Neural progenitor cell (in vitro differentiated cells): ENCODE data around the gene ROR2. TPM values are rescaled to one million over a fixed set of nuclear protein-coding genes. Genes with fewer than 3 reads are reported as not detected.

ENCODE experiments used
- DNase-seq: peaks from one replicate; pipeline ENCODE4 v3.0.0-alpha.2; 2016; ENCODE audit warnings: low spot score
- H2AFZ ChIP-seq: fragments of 200-600 bp; sonication (generic); replicated peaks from 2 replicates; pipeline ENCODE4 v1.6.1; 2016; ENCODE audit warnings: antibody characterized with exemption
- H3F3A ChIP-seq: fragments of 200-600 bp; sonication (generic); 2 replicates; pipeline ENCODE4 v1.6.1; 2016; ENCODE audit warnings: antibody characterized with exemption, low read depth
- H3K27ac ChIP-seq: fragments of 200-600 bp; sonication (generic); 2 replicates; pipeline ENCODE4 v1.5.1; 2016; ENCODE audit warnings: mild to moderate bottlenecking
- H3K27me3 ChIP-seq: fragments of 200-600 bp; sonication (generic); 2 replicates; pipeline ENCODE4 v1.6.1; 2016; ENCODE audit warnings: mild to moderate bottlenecking, moderate library complexity
- H3K36me3 ChIP-seq: fragments of 200-600 bp; sonication (generic); 2 replicates; pipeline ENCODE4 v1.5.1; 2016
- H3K4me1 ChIP-seq: fragments of 200-600 bp; sonication (generic); 2 replicates; pipeline ENCODE4 v1.6.1; 2016; ENCODE audit warnings: mixed run types
- H3K4me2 ChIP-seq: fragments of 200-600 bp; sonication (generic); 2 replicates; pipeline ENCODE4 v1.6.1; 2016
- H3K4me3 ChIP-seq: fragments of 200-600 bp; sonication (generic); 2 replicates; pipeline ENCODE4 v1.5.1; 2016
- H3K79me2 ChIP-seq: fragments of 200-600 bp; sonication (generic); 2 replicates; pipeline ENCODE4 v1.6.1; 2016; ENCODE audit warnings: low read depth
- H3K9ac ChIP-seq: fragments of 200-600 bp; sonication (generic); 2 replicates; pipeline ENCODE4 v1.6.1; 2016
- H3K9me3 ChIP-seq: fragments of 200-600 bp; sonication (generic); 2 replicates; pipeline ENCODE4 v1.5.1; 2016; ENCODE audit warnings: low read depth
- H4K20me1 ChIP-seq: fragments of 200-600 bp; sonication (generic); 2 replicates; pipeline ENCODE4 v1.6.1; 2016; ENCODE audit warnings: low read depth
- H3K27ac Mint-ChIP-seq: 3 replicates; pipeline ENCODE4 v1.8.0; 2021; ENCODE audit warnings: mixed read lengths
- H3K27me3 Mint-ChIP-seq: 2 replicates; pipeline ENCODE4 v1.8.0; 2022; ENCODE audit warnings: low read depth, mild to moderate bottlenecking, inconsistent platforms, moderate library complexity, mixed read lengths; ENCODE audit not compliant: insufficient read depth
- H3K36me3 Mint-ChIP-seq: 3 replicates; pipeline ENCODE4 v1.8.0; 2021; ENCODE audit warnings: mixed read lengths
- H3K4me1 Mint-ChIP-seq: 3 replicates; pipeline ENCODE4 v1.8.0; 2021; ENCODE audit warnings: mixed read lengths
- H3K4me3 Mint-ChIP-seq: 3 replicates; pipeline ENCODE4 v1.8.0; 2021; ENCODE audit warnings: mild to moderate bottlenecking, moderate library complexity, mixed read lengths
- H3K9me3 Mint-ChIP-seq: 3 replicates; pipeline ENCODE4 v1.8.0; 2020; ENCODE audit warnings: mixed read lengths
- EZH2 ChIP-seq: fragments of 200-600 bp; sonication (generic); IDR thresholded peaks from 2 replicates; pipeline ENCODE4 v1.6.1; 2017; ENCODE audit warnings: antibody characterized with exemption, mild to moderate bottlenecking, moderate library complexity
- EZH2phosphoT487 ChIP-seq: fragments of 200-600 bp; sonication (generic); IDR thresholded peaks from 2 replicates; pipeline ENCODE4 v1.6.1; 2017; ENCODE audit warnings: antibody characterized with exemption
- total RNA-seq: library from RNA; depleted of rRNA; stranded (reverse); fragments of >200 nt; gene quantifications from 2 replicates; pipeline ENCODE4 v1.2.3, GENCODE V29; 2015; ENCODE audit warnings: low replicate concordance
- TF ChIP-seq, protein P1 (sequence below): fragments of 200-600 bp; sonication (generic); IDR thresholded peaks from 2 replicates; pipeline ENCODE4 v1.5.1; 2017; ENCODE audit warnings: antibody characterized with exemption, mild to moderate bottlenecking

Gene ROR2
- total RNA-seq, 1 donor from 2014 or later, result 20.1 TPM

- H3K4me1 Mint-ChIP-seq, result peaks cover 71% of the 10 kb centered on the region
Measured at GRCh38 chr9:91891915-91892314, 58.1 kb downstream of the ROR2 start.

DNA sequence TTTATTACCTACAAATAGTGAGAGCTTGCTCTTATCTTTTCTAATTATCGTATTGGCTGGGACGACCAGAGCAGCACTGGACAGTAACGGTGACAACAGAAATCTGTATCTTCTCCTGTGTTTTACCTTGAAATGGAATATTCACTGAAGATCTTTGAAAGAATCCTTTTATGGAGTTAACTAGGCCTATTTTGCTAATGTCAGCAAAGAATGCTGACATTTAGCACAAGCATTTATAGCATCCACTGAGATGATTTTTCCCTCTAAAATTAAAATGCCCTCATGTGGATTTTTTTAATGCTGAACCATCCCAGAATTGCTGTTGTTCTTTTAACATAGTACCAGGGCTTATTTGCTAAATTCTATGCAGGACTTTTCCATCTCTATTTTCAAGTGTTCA is 59.4 kb downstream of the ROR2 start:
- peak overlapping the region; percentile 10 for H3K27ac Mint-ChIP-seq
- H3K36me3 Mint-ChIP-seq, result peaks cover 3% of the 10 kb centered on the region
- peaks cover 2% of the 10 kb centered on the region for H3K27me3 Mint-ChIP-seq
- H3K4me3 ChIP-seq, result no peak overlapping the region
- H3K9me3 ChIP-seq, result no peaks in the 10 kb centered on the region
- no peak overlapping the region for H2AFZ ChIP-seq
- no peaks in the 10 kb centered on the region for H3K9me3 Mint-ChIP-seq
- no peak overlapping the region for H3K9ac ChIP-seq
- no peak overlapping the region for H3K4me3 Mint-ChIP-seq
- peaks cover 19% of the 10 kb centered on the region for H3F3A ChIP-seq
- H3K4me2 ChIP-seq, result peak overlapping the region; percentile 31
- no peak for DNase-seq
- peaks cover 52% of the 10 kb centered on the region for H3K4me1 ChIP-seq
- H3K27me3 ChIP-seq, result no peaks in the 10 kb centered on the region
- no peaks in the 10 kb centered on the region for H3K36me3 ChIP-seq
- no peak overlapping the region for H3K27ac ChIP-seq
- peaks cover 69% of the 10 kb centered on the region for H3K4me1 Mint-ChIP-seq
- peaks cover 21% of the 10 kb centered on the region for H4K20me1 ChIP-seq
- H3K79me2 ChIP-seq, result peaks cover 71% of the 10 kb centered on the region
- TF ChIP-seq EZH2, result no peak
- no peak for TF ChIP-seq EZH2phosphoT487
- TF ChIP-seq, protein P1, sequence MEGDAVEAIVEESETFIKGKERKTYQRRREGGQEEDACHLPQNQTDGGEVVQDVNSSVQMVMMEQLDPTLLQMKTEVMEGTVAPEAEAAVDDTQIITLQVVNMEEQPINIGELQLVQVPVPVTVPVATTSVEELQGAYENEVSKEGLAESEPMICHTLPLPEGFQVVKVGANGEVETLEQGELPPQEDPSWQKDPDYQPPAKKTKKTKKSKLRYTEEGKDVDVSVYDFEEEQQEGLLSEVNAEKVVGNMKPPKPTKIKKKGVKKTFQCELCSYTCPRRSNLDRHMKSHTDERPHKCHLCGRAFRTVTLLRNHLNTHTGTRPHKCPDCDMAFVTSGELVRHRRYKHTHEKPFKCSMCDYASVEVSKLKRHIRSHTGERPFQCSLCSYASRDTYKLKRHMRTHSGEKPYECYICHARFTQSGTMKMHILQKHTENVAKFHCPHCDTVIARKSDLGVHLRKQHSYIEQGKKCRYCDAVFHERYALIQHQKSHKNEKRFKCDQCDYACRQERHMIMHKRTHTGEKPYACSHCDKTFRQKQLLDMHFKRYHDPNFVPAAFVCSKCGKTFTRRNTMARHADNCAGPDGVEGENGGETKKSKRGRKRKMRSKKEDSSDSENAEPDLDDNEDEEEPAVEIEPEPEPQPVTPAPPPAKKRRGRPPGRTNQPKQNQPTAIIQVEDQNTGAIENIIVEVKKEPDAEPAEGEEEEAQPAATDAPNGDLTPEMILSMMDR, result no peak

More at GRCh38 chr9:91891915-91892314, 58.1 kb downstream of the ROR2 start:
- Histone ChIP-seq H3K27ac (no peak overlapping the region), H3K79me2 (peaks cover 83% of the 10 kb centered on the region), H4K20me1 (peaks cover 34% of the 10 kb centered on the region), H3K9ac (no peak overlapping the region), H3K4me1 (peaks cover 52% of the 10 kb centered on the region), H3K4me3 (no peak overlapping the region), H3K4me2 (no peak overlapping the region), H3F3A (peaks cover 6% of the 10 kb centered on the region), H3K27me3 (no peaks in the 10 kb centered on the region), H3K9me3 (no peaks in the 10 kb centered on the region), H2AFZ (no peak overlapping the region), H3K36me3 (no peaks in the 10 kb centered on the region)
- TF ChIP-seq, protein P1, result no peak
- no peak for TF ChIP-seq EZH2
- no peak for TF ChIP-seq EZH2phosphoT487
- Mint-ChIP-seq H3K9me3 (no peaks in the 10 kb centered on the region), H3K27me3 (peaks cover 2% of the 10 kb centered on the region), H3K4me3 (no peak overlapping the region), H3K27ac (no peak overlapping the region), H3K36me3 (peaks cover 9% of the 10 kb centered on the region)
- DNase-seq, result no peak

DNA sequence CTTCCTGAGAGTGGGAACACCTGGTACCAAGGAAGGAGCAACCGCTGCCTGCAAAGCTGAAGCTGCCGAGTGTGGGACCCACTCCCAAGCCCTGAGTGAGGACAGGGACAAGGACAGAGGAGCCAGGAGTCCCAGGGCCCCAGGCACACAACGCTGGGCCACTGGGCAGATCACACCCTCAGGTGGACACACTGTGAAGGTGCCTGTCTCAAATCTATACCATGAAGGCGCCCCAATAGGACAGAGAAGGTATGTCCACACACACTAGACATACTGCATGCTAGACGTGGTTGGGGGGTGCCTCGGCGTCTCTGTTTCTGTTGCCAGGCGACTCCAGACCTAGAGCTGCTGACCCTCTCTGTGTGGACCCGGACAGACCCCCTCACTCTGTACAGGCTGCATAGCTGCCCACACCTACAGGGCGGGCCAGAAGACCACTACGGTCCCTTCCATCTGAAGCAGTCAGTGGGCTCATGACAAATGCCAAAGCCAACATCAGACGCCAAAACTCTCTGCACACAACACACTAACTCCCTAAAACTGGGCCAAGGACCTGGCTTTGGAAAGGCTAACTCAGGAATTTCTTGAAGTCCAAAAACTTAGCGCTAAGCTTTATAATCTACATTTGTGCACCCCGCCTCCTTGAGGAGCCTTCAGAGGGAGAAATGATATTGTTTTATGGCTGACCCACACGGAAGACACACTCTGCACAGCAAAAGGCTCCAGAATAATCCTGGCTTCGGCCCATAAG is 60.7 kb downstream of the ROR2 start:
- Mint-ChIP-seq H3K27me3 (peaks cover 2% of the 10 kb centered on the region), H3K4me1 (peaks cover 74% of the 10 kb centered on the region)

More for the DNA sequence above, 60.7 kb downstream of the ROR2 start:
- Histone ChIP-seq H3K4me2 (no peak overlapping the region), H3K4me1 (peaks cover 58% of the 10 kb centered on the region), H3K27me3 (no peaks in the 10 kb centered on the region), H3K79me2 (peaks cover 58% of the 10 kb centered on the region), H3K9me3 (no peaks in the 10 kb centered on the region), H3K9ac (no peak overlapping the region), H3K4me3 (no peak overlapping the region), H3K27ac (no peak overlapping the region), H2AFZ (no peak overlapping the region), H3F3A (peaks cover 32% of the 10 kb centered on the region), H3K36me3 (no peaks in the 10 kb centered on the region), H4K20me1 (peaks cover 15% of the 10 kb centered on the region)
- Mint-ChIP-seq H3K36me3 (peaks cover 5% of the 10 kb centered on the region), H3K4me3 (no peak overlapping the region), H3K9me3 (no peaks in the 10 kb centered on the region), H3K27ac (no peak overlapping the region)
- no peak for DNase-seq
- TF ChIP-seq EZH2 (no peak), EZH2phosphoT487 (no peak)
- TF ChIP-seq, protein P1, result no peak
